ENCODE data around the gene ACBD4. TPM values are rescaled to one million over a fixed set of nuclear protein-coding genes. Genes with fewer than 3 reads are reported as not detected.

The ACBD4 gene
- total and polyA plus RNA-seq, 2 donors (not counting 3 experiments of a cell fraction or from before 2014, with no cell fraction given) = 4.5 to 7.5 TPM

- no TSS peak for BruUV-seq (replicated peaks)
- dilution Hi-C loops (cut with MboI; ENCODE audit: extremely low pct_ligation_motif_present, low sequenced_read_pairs) = no loop called here
- no peak for DNase-seq (ENCODE audit: low read depth, low spot score)
- no peak for FAIRE-seq
- H3K27me3 ChIP-seq (ENCODE audit: control insufficient read depth in 2 of 2, insufficient read depth in 2 of 2, low read length in 2 of 2) = no peaks in the 10 kb centered on the region
- no peak overlapping the region for H2AFZ ChIP-seq (ENCODE audit: low read depth, low read length)
- no peak overlapping the region for H3K4me3 ChIP-seq (replicated peaks in 1 of 3; ENCODE audit: insufficient read depth in 1 of 3, low read depth in 1 of 3, low read length in 3 of 3)
- H3K9ac ChIP-seq (replicated peaks; ENCODE audit: extremely low read depth, insufficient read depth, low read length) = no peak overlapping the region
- intact Hi-C loops (cut with micrococcal nuclease) = no loop called here
- TF ChIP-seq FOS (IDR thresholded peaks at IDR 0.05; ENCODE audit: borderline replicate concordance, insufficient read depth, low read length) (no peak), GATA2 (IDR thresholded peaks at IDR 0.05; ENCODE audit: insufficient read depth, insufficient read length, low read depth, low read length) (no peak), EZH2 (IDR thresholded peaks at IDR 0.05; ENCODE audit: borderline replicate concordance, low read depth, low read length, severe bottlenecking) (no peak), POLR2AphosphoS5 (IDR thresholded peaks at IDR 0.05; ENCODE audit: insufficient read depth, low read depth, low read length) (no peak), POLR2A (IDR thresholded peaks at IDR 0.05; ENCODE audit: low read depth, low read length) (no peak), MAX (IDR thresholded peaks at IDR 0.05; ENCODE audit: insufficient read depth, insufficient read length) (no peak), JUN (IDR thresholded peaks at IDR 0.05; ENCODE audit: borderline replicate concordance, insufficient read depth, insufficient read length, low read depth) (no peak), MYC (IDR thresholded peaks at IDR 0.05; ENCODE audit: low read depth, low read length) (no peak), CTCF (IDR thresholded peaks at IDR 0.05; ENCODE audit: extremely low read depth in 1 of 2, insufficient read depth in 1 of 2, low read depth in 1 of 2, low read length in 2 of 2) (no peak)
- H3K9me3 ChIP-seq (replicated peaks; ENCODE audit: control insufficient read depth, insufficient read depth, low read length) = no peaks in the 10 kb centered on the region
- no peak overlapping the region for H3K27ac ChIP-seq (ENCODE audit: insufficient read depth, low read depth, low read length)
- no peaks in the 10 kb centered on the region for H4K20me1 ChIP-seq (replicated peaks; ENCODE audit: control insufficient read depth, extremely low read depth, insufficient read depth, low read length)
- ChIA-PET CTCF (interaction anchor here (1.2 to 1.5 kb wide), 4 partner anchors 10 to 96 kb away, joined by 4 to 9 read pairs (median 7); no protein-coding TSS in a partner anchor), POLR2A (interaction anchor here (0.6 to 1.6 kb wide), 4 partner anchors 10 to 1038 kb away, joined by 3 to 17 read pairs (median 4); partner anchors contain the start of genes HEXIM1 and HEXIM2)
- no peaks in the 10 kb centered on the region for H3K79me2 ChIP-seq (ENCODE audit: control insufficient read depth, insufficient read depth, low read length)
- H3K4me2 ChIP-seq (ENCODE audit: insufficient read depth, low read length) = no peak overlapping the region
- H3K9me1 ChIP-seq (replicated peaks; ENCODE audit: control insufficient read depth, extremely low read depth, insufficient read depth, low read length) = no peaks in the 10 kb centered on the region
- H3K36me3 ChIP-seq (ENCODE audit: control insufficient read depth in 2 of 2, extremely low read depth in 1 of 2, insufficient read depth in 2 of 2, low read length in 2 of 2) = no peaks in the 10 kb centered on the region
- peaks cover 5% of the 10 kb centered on the region for H3K4me1 ChIP-seq (ENCODE audit: control insufficient read depth, extremely low read depth, insufficient read depth, low read length)
These were observed 4.0 kb downstream of the ACBD4 start for GRCh38 chr17:45139533-45139920.
